HEK293T (cell line): ENCODE results near the gene GARNL3.

ENCODE experiments used
- ARNT ChIP-seq: fragments of 450-650 bp; IDR thresholded peaks from 2 replicates; pipeline ENCODE4 v1.6.1; 2017; ENCODE audit warnings: mild to moderate bottlenecking
- BHLHE40 ChIP-seq: fragments of 450-650 bp; IDR thresholded peaks from 2 replicates; pipeline ENCODE4 v1.6.1; 2016; ENCODE audit warnings: mild to moderate bottlenecking, moderate library complexity, borderline replicate concordance
- FOXK2 ChIP-seq: fragments of 450-650 bp; IDR thresholded peaks from 2 replicates; pipeline ENCODE4 v1.6.1; 2016; ENCODE audit warnings: mild to moderate bottlenecking
- HDGF ChIP-seq: fragments of 450-650 bp; IDR thresholded peaks from 2 replicates; pipeline ENCODE4 v1.6.1; 2017; ENCODE audit warnings: antibody characterized with exemption, borderline replicate concordance
- LEF1 ChIP-seq: fragments of 450-650 bp; IDR thresholded peaks from 2 replicates; pipeline ENCODE4 v1.6.1; 2017; ENCODE audit warnings: mild to moderate bottlenecking, borderline replicate concordance
- NFRKB ChIP-seq: fragments of 450-650 bp; IDR thresholded peaks from 2 replicates; pipeline ENCODE4 v1.6.1; 2016; ENCODE audit warnings: mild to moderate bottlenecking, moderate library complexity
- SP1 ChIP-seq: fragments of 450-650 bp; IDR thresholded peaks from 2 replicates; pipeline ENCODE4 v1.6.1; 2017
- SUZ12 ChIP-seq: fragments of 450-650 bp; IDR thresholded peaks from 2 replicates; pipeline ENCODE4 v1.6.1; 2016; ENCODE audit warnings: mild to moderate bottlenecking
- ZNF384 ChIP-seq: fragments of 450-650 bp; IDR thresholded peaks from 2 replicates; pipeline ENCODE4 v1.6.1; 2016
- TF ChIP-seq, protein P1 (sequence below): fragments of 450-650 bp; IDR thresholded peaks from 2 replicates; pipeline ENCODE4 v1.6.1; 2016

DNA sequence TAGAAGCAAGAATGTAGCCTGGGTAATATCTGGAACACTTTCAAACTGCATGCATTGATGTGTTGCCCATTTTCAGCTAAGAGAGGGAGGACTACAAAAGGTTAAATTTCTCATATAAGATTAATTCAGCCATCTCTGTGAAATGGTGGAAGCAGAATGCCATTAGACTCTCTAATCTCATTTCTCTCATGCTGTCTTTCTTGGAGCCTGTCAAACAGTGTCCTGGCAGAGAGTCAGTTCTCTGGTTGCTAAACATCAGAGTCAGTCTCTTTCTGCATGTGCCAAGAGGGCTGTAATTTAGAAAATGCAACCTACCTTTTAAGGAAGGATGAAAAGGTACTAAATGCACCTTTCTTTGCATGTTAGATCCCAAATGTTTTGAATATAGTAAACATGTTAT lies 910 bp upstream of the GARNL3 start:
- no peak for TF ChIP-seq ZNF384
- no peak for TF ChIP-seq BHLHE40
- TF ChIP-seq, protein P1, sequence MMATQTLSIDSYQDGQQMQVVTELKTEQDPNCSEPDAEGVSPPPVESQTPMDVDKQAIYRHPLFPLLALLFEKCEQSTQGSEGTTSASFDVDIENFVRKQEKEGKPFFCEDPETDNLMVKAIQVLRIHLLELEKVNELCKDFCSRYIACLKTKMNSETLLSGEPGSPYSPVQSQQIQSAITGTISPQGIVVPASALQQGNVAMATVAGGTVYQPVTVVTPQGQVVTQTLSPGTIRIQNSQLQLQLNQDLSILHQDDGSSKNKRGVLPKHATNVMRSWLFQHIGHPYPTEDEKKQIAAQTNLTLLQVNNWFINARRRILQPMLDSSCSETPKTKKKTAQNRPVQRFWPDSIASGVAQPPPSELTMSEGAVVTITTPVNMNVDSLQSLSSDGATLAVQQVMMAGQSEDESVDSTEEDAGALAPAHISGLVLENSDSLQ = no peak
- TF ChIP-seq FOXK2 = no peak
- no peak for TF ChIP-seq NFRKB
- no peak for TF ChIP-seq SP1
- no peak for TF ChIP-seq ARNT
- no peak for TF ChIP-seq HDGF
- no peak for TF ChIP-seq SUZ12
- TF ChIP-seq LEF1 = no peak
